GM18858 (cell line): Measurements from ENCODE around the gene EBNA1BP2.
"Not testable (repeated sequence)": the region's sequence is repeated elsewhere in the genome, so short reads cannot be mapped to it uniquely, and the experiment has no call there.

ENCODE experiments used
- ATAC-seq: cut with Tn5 transposase; IDR thresholded peaks from one replicate; pipeline ENCODE4 v1.9.1; 2021; ENCODE audit not compliant: unreplicated experiment

EBNA1BP2 gene

GRCh38 chr1:43174873-43175272, 2.8 kb upstream of the EBNA1BP2 start:
- no peak for ATAC-seq

GRCh38 chr1:43172527-43172972, 460 bp upstream of the EBNA1BP2 start:
- ATAC-seq: no peak

- ATAC-seq: no peak
Observed at GRCh38 chr1:43171312-43171875, 696 bp downstream of the EBNA1BP2 start.

GRCh38 chr1:43165765-43166164, 6.3 kb downstream of the EBNA1BP2 start:
- no peak for ATAC-seq

- no peak for ATAC-seq
Observed at GRCh38 chr1:43165162-43165561, 6.9 kb downstream of the EBNA1BP2 start.

- no peak for ATAC-seq
Observed at GRCh38 chr1:43156026-43156425, 16.1 kb downstream of the EBNA1BP2 start.

GRCh38 chr1:43153443-43153842, 18.6 kb downstream of the EBNA1BP2 start:
- ATAC-seq: no peak

- no peak for ATAC-seq
Observed at GRCh38 chr1:43152866-43153265, 19.2 kb downstream of the EBNA1BP2 start.

GRCh38 chr1:43149889-43150288, 22.2 kb downstream of the EBNA1BP2 start:
- no peak for ATAC-seq

- no peak for ATAC-seq
Observed at GRCh38 chr1:43147625-43148327, 24.3 kb downstream of the EBNA1BP2 start.

GRCh38 chr1:43144237-43144636, 27.9 kb downstream of the EBNA1BP2 start:
- ATAC-seq: no peak

- ATAC-seq: no peak
Observed at GRCh38 chr1:43143441-43143888, 28.6 kb downstream of the EBNA1BP2 start.

GRCh38 chr1:43140583-43140982, 31.5 kb downstream of the EBNA1BP2 start:
- no peak for ATAC-seq

- ATAC-seq: no peak
Observed at GRCh38 chr1:43140010-43140409, 32.1 kb downstream of the EBNA1BP2 start.

- not testable (repeated sequence) for ATAC-seq
Observed at GRCh38 chr1:43139295-43139694, 32.8 kb downstream of the EBNA1BP2 start.

- ATAC-seq: no peak
Observed at GRCh38 chr1:43137445-43138052, 34.5 kb downstream of the EBNA1BP2 start.

GRCh38 chr1:43135857-43136781, 36.0 kb downstream of the EBNA1BP2 start:
- no peak for ATAC-seq

GRCh38 chr1:43134640-43135039, 37.5 kb downstream of the EBNA1BP2 start:
- ATAC-seq: no peak

- ATAC-seq: no peak
Observed at GRCh38 chr1:43134068-43134467, 38.0 kb downstream of the EBNA1BP2 start.

- no peak for ATAC-seq
Observed at GRCh38 chr1:43129426-43129825, 42.7 kb downstream of the EBNA1BP2 start.

GRCh38 chr1:43128816-43129215, 43.3 kb downstream of the EBNA1BP2 start:
- no peak for ATAC-seq
